K562 (cell line): ENCODE measurements around the gene ZNF219. TPM values are rescaled to one million over a fixed set of nuclear protein-coding genes. Genes with fewer than 3 reads are reported as not detected.

Source experiments
- ARID4B ChIP-seq: sonication (generic); formaldehyde crosslinking; IDR thresholded peaks from 2 replicates; pipeline ENCODE4 v1.8.0; 2022; ENCODE audit warnings: mild to moderate bottlenecking, missing genetic modification reagents
- C11orf30 ChIP-seq: fragments of 450-650 bp; IDR thresholded peaks from 2 replicates; pipeline ENCODE4 v1.6.1; 2016; ENCODE audit warnings: low read depth, mild to moderate bottlenecking
- CBFB ChIP-seq: sonication (generic); formaldehyde crosslinking; IDR thresholded peaks from 2 replicates; pipeline ENCODE4 v1.4.0; 2020; ENCODE audit warnings: mild to moderate bottlenecking, missing genetic modification reagents
- EHMT2 ChIP-seq: fragments of 450-650 bp; IDR thresholded peaks from 2 replicates; pipeline ENCODE4 v1.6.1; 2018; ENCODE audit warnings: antibody characterized with exemption
- MAZ ChIP-seq, 2 experiments: fragments of 450-650 bp in 1 of 2; sonication (generic) in 1 of 2; formaldehyde crosslinking; IDR thresholded peaks in 1 of 2; conservative IDR thresholded peaks in 1 of 2; 2 replicates each; pipeline versions ENCODE4 v1.4.0 to v1.5.0; 2020; ENCODE audit warnings: mild to moderate bottlenecking in 1 of 2, missing genetic modification reagents in 1 of 2
- MED1 ChIP-seq: sonication (generic); formaldehyde crosslinking; IDR thresholded peaks from 2 replicates; pipeline ENCODE4 v1.8.1; 2023; ENCODE audit warnings: missing genetic modification reagents, borderline replicate concordance
- SIN3A ChIP-seq, 2 experiments: fragments of 150-350 bp in 1 of 2; IDR thresholded peaks; 2 replicates each; pipeline ENCODE4 v1.6.1; 2011 to 2016; ENCODE audit warnings: borderline replicate concordance in 2 of 2, low read depth in 2 of 2, low read length in 2 of 2, mild to moderate bottlenecking in 2 of 2, moderate library complexity in 2 of 2; ENCODE audit not compliant: control insufficient read depth in 1 of 2
- ZNF76 ChIP-seq: fragments of 250-450 bp; sonication (Bioruptor Pico); IDR thresholded peaks from 2 replicates; pipeline ENCODE4 v1.4.0; 2020; ENCODE audit warnings: mild to moderate bottlenecking, moderate library complexity, borderline replicate concordance
- polyA plus RNA-seq, 8 experiments: library from polyadenylated mRNA; depleted of rRNA in 4 of 8; stranded (reverse) in 5 of 8; unstranded in 3 of 8; fragments of >200 nt; fragmentation: Nextera tagmentation in 2 of 8; fragmentation: Illumina TruSeq in 1 of 8; extraction: Ambion mirVana in 2 of 8; extraction: Trizol in 1 of 8; gene quantifications; 2 replicates each; pipeline versions ENCODE4 v1.2.1 to v1.2.3, GENCODE V29; 2011 to 2014; ENCODE audit warnings: inconsistent platforms in 1 of 8, missing spikeins in 1 of 8
- total RNA-seq, 7 experiments: library from RNA; depleted of rRNA in 6 of 7; stranded (reverse); fragments of >200 nt in 6 of 7; fragmentation: Illumina TruSeq in 2 of 7; extraction: Trizol in 2 of 7; gene quantifications; 2 replicates each; pipeline versions ENCODE4 v1.2.1 to v1.2.3, GENCODE V29; 2011 to 2021; ENCODE audit warnings: low replicate concordance in 1 of 7
- TF ChIP-seq, protein P1 (sequence below): IDR thresholded peaks from 2 replicates; pipeline ENCODE4 v1.6.1; 2012; ENCODE audit warnings: low read depth, low read length, improper control_type of control experiment, borderline replicate concordance
- TF ChIP-seq, protein P2 (sequence below), 2 experiments: fragments of 450-650 bp; conservative IDR thresholded peaks; 2 replicates each; pipeline ENCODE4 v1.6.1; 2017; ENCODE audit warnings: mild to moderate bottlenecking in 2 of 2, moderate library complexity in 2 of 2
- TF ChIP-seq, protein P3 (sequence below), 2 experiments: fragments of 450-650 bp; IDR thresholded peaks; 2 replicates each; pipeline ENCODE4 v1.6.1; 2018; ENCODE audit warnings: mild to moderate bottlenecking in 2 of 2, low read depth in 1 of 2; ENCODE audit not compliant: partially characterized antibody in 2 of 2

ZNF219 gene
- total and polyA plus RNA-seq, 9 of the 15 experiments (the other 6 are each of a cell fraction or from before 2014, with no cell fraction given): 0.29 to 10.6 (median 2.8) TPM

DNA sequence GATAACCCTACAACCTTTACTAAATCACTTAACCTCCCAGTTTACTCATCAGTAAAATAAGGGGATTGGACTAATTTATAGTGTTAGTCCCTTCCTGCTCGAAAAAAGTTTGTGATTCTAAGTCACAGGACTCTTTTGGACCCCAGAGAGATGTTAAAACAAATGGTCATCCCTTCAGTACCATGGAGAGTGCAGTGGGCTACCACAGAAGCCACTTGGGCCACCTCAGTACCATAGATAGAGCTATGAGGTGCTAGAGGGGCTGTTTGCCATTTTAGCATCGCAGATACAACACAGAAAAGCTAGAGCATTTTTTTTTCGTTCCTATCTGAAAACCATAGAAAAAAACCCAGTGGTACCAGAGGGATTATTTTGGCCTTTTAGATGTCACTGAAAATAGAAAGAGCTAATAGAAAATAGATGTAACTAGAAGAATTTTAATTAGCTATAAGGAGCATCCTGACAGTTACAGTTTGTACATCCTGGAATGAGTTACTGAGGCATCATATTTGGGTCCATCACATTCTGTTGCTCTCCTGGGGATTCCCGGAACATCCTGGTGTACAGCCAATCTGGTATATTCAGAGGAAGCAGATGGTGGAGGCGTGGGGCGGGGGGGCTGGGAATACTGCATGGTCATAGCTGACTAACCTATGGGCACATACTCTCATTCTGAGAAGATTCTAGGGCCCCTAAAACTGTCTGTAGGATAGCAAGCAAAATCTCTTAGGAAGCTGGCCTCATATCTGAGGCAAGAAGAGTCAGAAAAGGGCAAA, 2.8 kb downstream of the ZNF219 start (continued):
- TF ChIP-seq, protein P1, sequence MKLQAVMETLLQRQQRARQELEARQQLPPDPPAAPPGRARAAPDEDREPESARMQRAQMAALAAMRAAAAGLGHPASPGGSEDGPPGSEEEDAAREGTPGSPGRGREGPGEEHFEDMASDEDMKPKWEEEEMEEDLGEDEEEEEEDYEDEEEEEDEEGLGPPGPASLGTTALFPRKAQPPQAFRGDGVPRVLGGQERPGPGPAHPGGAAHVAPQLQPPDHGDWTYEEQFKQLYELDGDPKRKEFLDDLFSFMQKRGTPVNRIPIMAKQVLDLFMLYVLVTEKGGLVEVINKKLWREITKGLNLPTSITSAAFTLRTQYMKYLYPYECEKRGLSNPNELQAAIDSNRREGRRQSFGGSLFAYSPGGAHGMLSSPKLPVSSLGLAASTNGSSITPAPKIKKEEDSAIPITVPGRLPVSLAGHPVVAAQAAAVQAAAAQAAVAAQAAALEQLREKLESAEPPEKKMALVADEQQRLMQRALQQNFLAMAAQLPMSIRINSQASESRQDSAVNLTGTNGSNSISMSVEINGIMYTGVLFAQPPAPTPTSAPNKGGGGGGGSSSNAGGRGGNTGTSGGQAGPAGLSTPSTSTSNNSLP: no peak
- TF ChIP-seq ZNF76: no peak
- TF ChIP-seq MED1: no peak
- peak in 1 of 2 experiments; percentile 59; a peak in 1 of 4 replicates for TF ChIP-seq SIN3A (IDR thresholded peaks at IDR 0.05; ENCODE audit: borderline replicate concordance in 2 of 2, control insufficient read depth in 1 of 2, low read depth in 2 of 2, low read length in 2 of 2)
- TF ChIP-seq ARID4B (CRISPR knock-in tag): no peak
- TF ChIP-seq MAZ (CRISPR knock-in tag; conservative IDR thresholded peaks at IDR 0.05 in 1 of 2, IDR thresholded peaks at IDR 0.05 in 1 of 2): peak in 1 of 2 experiments; percentile 53; a peak in 1 of 4 replicates
- TF ChIP-seq CBFB (CRISPR knock-in tag): no peak
- TF ChIP-seq C11orf30: no peak
- TF ChIP-seq, protein P2, sequence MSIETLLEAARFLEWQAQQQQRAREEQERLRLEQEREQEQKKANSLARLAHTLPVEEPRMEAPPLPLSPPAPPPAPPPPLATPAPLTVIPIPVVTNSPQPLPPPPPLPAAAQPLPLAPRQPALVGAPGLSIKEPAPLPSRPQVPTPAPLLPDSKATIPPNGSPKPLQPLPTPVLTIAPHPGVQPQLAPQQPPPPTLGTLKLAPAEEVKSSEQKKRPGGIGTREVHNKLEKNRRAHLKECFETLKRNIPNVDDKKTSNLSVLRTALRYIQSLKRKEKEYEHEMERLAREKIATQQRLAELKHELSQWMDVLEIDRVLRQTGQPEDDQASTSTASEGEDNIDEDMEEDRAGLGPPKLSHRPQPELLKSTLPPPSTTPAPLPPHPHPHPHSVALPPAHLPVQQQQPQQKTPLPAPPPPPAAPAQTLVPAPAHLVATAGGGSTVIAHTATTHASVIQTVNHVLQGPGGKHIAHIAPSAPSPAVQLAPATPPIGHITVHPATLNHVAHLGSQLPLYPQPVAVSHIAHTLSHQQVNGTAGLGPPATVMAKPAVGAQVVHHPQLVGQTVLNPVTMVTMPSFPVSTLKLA (conservative IDR thresholded peaks at IDR 0.05): 0 out of 4 replicates have a peak, but pooled peaks of 1 of the 2 experiments have one; percentile 19
- TF ChIP-seq, protein P3, sequence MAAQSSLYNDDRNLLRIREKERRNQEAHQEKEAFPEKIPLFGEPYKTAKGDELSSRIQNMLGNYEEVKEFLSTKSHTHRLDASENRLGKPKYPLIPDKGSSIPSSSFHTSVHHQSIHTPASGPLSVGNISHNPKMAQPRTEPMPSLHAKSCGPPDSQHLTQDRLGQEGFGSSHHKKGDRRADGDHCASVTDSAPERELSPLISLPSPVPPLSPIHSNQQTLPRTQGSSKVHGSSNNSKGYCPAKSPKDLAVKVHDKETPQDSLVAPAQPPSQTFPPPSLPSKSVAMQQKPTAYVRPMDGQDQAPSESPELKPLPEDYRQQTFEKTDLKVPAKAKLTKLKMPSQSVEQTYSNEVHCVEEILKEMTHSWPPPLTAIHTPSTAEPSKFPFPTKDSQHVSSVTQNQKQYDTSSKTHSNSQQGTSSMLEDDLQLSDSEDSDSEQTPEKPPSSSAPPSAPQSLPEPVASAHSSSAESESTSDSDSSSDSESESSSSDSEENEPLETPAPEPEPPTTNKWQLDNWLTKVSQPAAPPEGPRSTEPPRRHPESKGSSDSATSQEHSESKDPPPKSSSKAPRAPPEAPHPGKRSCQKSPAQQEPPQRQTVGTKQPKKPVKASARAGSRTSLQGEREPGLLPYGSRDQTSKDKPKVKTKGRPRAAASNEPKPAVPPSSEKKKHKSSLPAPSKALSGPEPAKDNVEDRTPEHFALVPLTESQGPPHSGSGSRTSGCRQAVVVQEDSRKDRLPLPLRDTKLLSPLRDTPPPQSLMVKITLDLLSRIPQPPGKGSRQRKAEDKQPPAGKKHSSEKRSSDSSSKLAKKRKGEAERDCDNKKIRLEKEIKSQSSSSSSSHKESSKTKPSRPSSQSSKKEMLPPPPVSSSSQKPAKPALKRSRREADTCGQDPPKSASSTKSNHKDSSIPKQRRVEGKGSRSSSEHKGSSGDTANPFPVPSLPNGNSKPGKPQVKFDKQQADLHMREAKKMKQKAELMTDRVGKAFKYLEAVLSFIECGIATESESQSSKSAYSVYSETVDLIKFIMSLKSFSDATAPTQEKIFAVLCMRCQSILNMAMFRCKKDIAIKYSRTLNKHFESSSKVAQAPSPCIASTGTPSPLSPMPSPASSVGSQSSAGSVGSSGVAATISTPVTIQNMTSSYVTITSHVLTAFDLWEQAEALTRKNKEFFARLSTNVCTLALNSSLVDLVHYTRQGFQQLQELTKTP (IDR thresholded peaks at IDR 0.05; ENCODE audit: low read depth in 1 of 2, partially characterized antibody in 2 of 2): peak in 1 of 2 experiments; percentile 90
- TF ChIP-seq EHMT2: peak; percentile 97
